Measurements from ENCODE around the gene PCDHGB5. TPM values are rescaled to one million over a fixed set of nuclear protein-coding genes. Genes with fewer than 3 reads are reported as not detected.
"Not testable (repeated sequence)": the region's sequence is repeated elsewhere in the genome, so short reads cannot be mapped to it uniquely, and the experiment has no call there.

Gene PCDHGB5
- 3.2 and 5.6 TPM in 2 replicates for total RNA-seq (2022)
- percentile 55 among the genes with signal in this experiment for Bru-seq, nascent RNA
- BruChase-seq, experiment 1, labeled RNA remaining after a 6-hour chase: percentile 89 among the genes with signal in this experiment
- percentile 69 among the genes with signal in this experiment for BruChase-seq, experiment 2, labeled RNA remaining after a 2-hour chase
- long read RNA-seq, full-length matches to known transcripts: 2 of 2 reads
- long read RNA-seq, partial matches to known transcripts: 0 of 2 reads
- long read RNA-seq, other reads (novel, unspliced or antisense): 0 of 2 reads

DNA sequence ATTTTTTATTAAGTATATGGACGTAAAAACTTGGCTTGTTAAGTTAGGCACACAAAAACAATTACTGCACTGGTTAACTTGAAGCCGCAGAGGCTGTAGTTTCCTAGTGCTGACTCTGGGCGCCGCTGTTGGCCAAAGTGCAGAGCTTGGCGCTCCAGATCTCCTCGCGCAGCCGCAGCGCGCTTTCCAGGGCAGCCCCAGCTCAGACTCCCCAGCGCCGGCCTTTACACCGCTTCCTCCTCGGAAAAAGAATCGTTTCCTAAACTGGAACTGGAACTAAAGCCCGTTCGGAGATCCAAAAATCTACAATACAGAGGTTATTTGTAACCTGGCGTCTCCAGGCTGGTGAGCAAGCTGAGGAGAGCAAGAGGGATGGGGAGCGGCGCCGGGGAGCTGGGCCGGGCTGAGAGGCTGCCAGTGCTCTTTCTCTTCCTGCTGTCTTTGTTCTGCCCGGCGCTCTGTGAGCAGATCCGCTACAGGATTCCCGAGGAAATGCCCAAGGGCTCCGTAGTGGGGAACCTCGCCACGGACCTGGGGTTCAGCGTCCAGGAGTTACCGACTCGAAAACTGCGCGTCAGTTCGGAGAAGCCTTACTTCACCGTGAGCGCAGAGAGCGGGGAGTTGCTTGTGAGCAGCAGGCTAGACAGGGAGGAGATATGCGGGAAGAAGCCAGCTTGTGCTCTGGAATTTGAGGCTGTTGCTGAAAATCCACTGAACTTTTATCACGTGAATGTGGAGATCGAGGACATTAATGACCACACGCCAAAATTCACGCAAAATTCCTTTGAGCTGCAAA, at the start of gene PCDHGB5:
Gene PCDHGB5 (plus strand): TSS at position 192 of the 796 bp plus-strand sequence. CDS start 181 bp downstream, at position 373.
- H3K27ac Mint-ChIP-seq (ENCODE audit: low read depth, unreplicated experiment): peak within 1 kb of the TSS; percentile 70
- TSS peak; percentile 58 for BruUV-seq (replicated peaks)
- DNase-seq (ENCODE audit: unreplicated experiment); H3K27me3 Mint-ChIP-seq (ENCODE audit: insufficient read depth, unreplicated experiment); H3K36me3 Mint-ChIP-seq (ENCODE audit: insufficient read depth, unreplicated experiment); intact Hi-C loops (cut with micrococcal nuclease); H3K4me1 Mint-ChIP-seq (ENCODE audit: insufficient read depth, unreplicated experiment): not testable (repeated sequence)
- TF ChIP-seq, protein P1, sequence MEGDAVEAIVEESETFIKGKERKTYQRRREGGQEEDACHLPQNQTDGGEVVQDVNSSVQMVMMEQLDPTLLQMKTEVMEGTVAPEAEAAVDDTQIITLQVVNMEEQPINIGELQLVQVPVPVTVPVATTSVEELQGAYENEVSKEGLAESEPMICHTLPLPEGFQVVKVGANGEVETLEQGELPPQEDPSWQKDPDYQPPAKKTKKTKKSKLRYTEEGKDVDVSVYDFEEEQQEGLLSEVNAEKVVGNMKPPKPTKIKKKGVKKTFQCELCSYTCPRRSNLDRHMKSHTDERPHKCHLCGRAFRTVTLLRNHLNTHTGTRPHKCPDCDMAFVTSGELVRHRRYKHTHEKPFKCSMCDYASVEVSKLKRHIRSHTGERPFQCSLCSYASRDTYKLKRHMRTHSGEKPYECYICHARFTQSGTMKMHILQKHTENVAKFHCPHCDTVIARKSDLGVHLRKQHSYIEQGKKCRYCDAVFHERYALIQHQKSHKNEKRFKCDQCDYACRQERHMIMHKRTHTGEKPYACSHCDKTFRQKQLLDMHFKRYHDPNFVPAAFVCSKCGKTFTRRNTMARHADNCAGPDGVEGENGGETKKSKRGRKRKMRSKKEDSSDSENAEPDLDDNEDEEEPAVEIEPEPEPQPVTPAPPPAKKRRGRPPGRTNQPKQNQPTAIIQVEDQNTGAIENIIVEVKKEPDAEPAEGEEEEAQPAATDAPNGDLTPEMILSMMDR (IDR thresholded peaks at IDR 0.05; ENCODE audit: unreplicated experiment): peak; percentile 56
- ChIA-PET CTCF (interaction anchor here (0.6 to 3.7 kb wide), 17 partner anchors 8 to 206 kb away, joined by 3 to 32 read pairs (median 3); partner anchors contain the start of genes PCDHB14 and PCDHGC3), POLR2A (interaction anchor here (0.6 to 1.5 kb wide), 5 partner anchors 163 to 435 kb away, joined by 3 to 6 read pairs (median 3); partner anchors contain the start of gene PCDHB14)
- H3K4me3 Mint-ChIP-seq (ENCODE audit: unreplicated experiment): peak within 1 kb of the TSS; percentile 57
- peaks cover 36% of the 10 kb centered on the region for H3K9me3 Mint-ChIP-seq (ENCODE audit: unreplicated experiment)

DNA sequence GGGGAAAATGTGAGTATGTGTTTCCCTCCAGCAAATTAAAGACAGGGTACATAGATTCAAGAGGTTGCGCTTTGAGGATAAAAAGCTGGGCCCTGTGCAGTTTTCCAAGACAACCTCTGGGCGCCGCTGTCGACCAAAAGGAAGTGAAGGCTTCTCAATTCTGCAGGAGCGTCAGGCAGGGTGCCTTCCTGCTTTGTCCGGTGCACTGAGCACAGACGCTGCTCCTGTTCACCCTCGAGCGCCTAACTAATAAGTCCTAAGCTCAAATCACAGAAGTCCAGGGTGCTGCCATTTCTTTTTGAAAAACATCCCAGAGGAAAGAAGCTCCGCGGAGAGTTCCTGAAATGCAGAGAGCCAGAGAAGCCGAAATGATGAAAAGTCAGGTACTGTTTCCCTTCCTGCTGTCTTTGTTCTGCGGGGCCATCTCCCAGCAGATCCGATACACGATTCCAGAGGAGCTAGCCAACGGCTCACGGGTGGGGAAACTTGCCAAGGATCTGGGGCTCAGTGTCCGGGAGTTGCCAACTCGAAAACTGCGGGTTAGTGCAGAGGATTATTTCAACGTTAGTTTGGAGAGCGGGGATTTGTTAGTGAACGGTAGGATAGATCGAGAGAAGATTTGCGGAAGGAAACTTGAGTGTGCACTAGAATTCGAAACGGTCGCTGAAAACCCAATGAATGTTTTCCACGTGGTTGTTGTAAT, 47.7 kb upstream of the PCDHGB5 start, which contains the start of gene PCDHGB1:
Gene PCDHGB1 (plus strand): TSS at position 183 of the 703 bp plus-strand sequence. CDS start 162 bp downstream, at position 345.
- Mint-ChIP-seq H3K4me3 (ENCODE audit: unreplicated experiment) (peak within 1 kb of the TSS; percentile 30), H3K4me1 (ENCODE audit: insufficient read depth, unreplicated experiment) (no peaks in the 10 kb centered on the region), H3K27me3 (ENCODE audit: insufficient read depth, unreplicated experiment) (no peaks in the 10 kb centered on the region), H3K27ac (ENCODE audit: low read depth, unreplicated experiment) (no peak within 1 kb of the TSS), H3K9me3 (ENCODE audit: unreplicated experiment) (peaks cover 33% of the 10 kb centered on the region), H3K36me3 (ENCODE audit: insufficient read depth, unreplicated experiment) (no peaks in the 10 kb centered on the region)
- TF ChIP-seq, protein P1 (IDR thresholded peaks at IDR 0.05; ENCODE audit: unreplicated experiment): peak; percentile 29
- POLR2A ChIA-PET: no interaction called here
- BruUV-seq (replicated peaks): no TSS peak
- peak; percentile 58 for DNase-seq (ENCODE audit: unreplicated experiment)
- intact Hi-C loops (cut with micrococcal nuclease): no loop called here
- CTCF ChIA-PET: interaction anchor here (0.6 to 1.7 kb wide), 7 partner anchors 12 to 214 kb away, joined by 3 to 6 read pairs (median 3); partner anchors contain the start of gene PCDHGA2

DNA sequence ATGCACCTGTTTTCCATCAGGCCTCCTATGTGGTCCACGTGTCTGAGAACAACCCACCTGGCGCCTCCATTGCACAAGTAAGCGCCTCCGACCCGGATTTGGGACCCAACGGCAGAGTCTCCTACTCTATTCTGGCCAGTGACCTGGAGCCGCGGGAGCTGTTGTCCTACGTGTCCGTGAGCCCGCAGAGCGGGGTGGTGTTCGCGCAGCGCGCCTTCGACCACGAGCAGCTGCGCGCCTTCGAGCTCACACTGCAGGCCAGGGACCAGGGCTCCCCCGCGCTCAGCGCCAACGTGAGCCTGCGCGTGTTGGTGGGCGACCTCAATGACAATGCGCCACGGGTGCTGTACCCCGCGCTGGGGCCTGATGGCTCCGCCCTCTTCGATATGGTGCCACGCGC, 46.2 kb upstream of the PCDHGB5 start:
- CTCF ChIA-PET: interaction anchor here (0.6 kb wide), 1 partner anchor 21 kb away, joined by 5 read pairs; the partner anchor contains the start of gene PCDHGA1
- intact Hi-C loops (cut with micrococcal nuclease): no loop called here

More for the DNA sequence above, 46.2 kb upstream of the PCDHGB5 start:
- Mint-ChIP-seq H3K4me1 (ENCODE audit: insufficient read depth, unreplicated experiment) (no peaks in the 10 kb centered on the region), H3K27me3 (ENCODE audit: insufficient read depth, unreplicated experiment) (no peaks in the 10 kb centered on the region), H3K4me3 (ENCODE audit: unreplicated experiment) (no peak overlapping the region), H3K36me3 (ENCODE audit: insufficient read depth, unreplicated experiment) (no peaks in the 10 kb centered on the region), H3K9me3 (ENCODE audit: unreplicated experiment) (peaks cover 42% of the 10 kb centered on the region), H3K27ac (ENCODE audit: low read depth, unreplicated experiment) (no peak overlapping the region)
- no peak for DNase-seq (ENCODE audit: unreplicated experiment)
- TF ChIP-seq, protein P1 (IDR thresholded peaks at IDR 0.05; ENCODE audit: unreplicated experiment): no peak
- POLR2A ChIA-PET: no interaction called here
- BruUV-seq (replicated peaks): no TSS peak

Data from MCF 10A (cell line).